Neural cell (in vitro differentiated cells): ENCODE data around the gene PAX2. TPM values are rescaled to one million over a fixed set of nuclear protein-coding genes. Genes with fewer than 3 reads are reported as not detected.

Experiments used
- H2AFZ ChIP-seq: fragments of 200-600, 300-800 bp; sonication (generic), shearing (Covaris generic); 2 replicates; pipeline ENCODE4 v1.6.0; 2014; ENCODE audit warnings: low read depth, mild to moderate bottlenecking, antibody characterized with exemption, low read length, moderate library complexity
- H3F3A ChIP-seq: fragments of 200-600 bp; shearing (Covaris generic); 2 replicates; pipeline ENCODE4 v1.6.1; 2016; ENCODE audit warnings: mild to moderate bottlenecking, moderate library complexity, mixed read lengths, antibody characterized with exemption, low read length; ENCODE audit not compliant: insufficient read depth, poor library complexity, severe bottlenecking
- H3K27ac ChIP-seq: fragments of 200-600, 300-800 bp; sonication (generic), shearing (Covaris generic); 2 replicates; pipeline ENCODE4 v1.5.1; 2014; ENCODE audit warnings: mild to moderate bottlenecking, low read length, moderate library complexity
- H3K27me3 ChIP-seq: fragments of 300-800, 200-600 bp; sonication (generic), shearing (Covaris generic); 2 replicates; pipeline ENCODE4 v1.6.0; 2014; ENCODE audit warnings: mild to moderate bottlenecking, low read depth, low read length, moderate library complexity; ENCODE audit not compliant: insufficient read depth
- H3K36me3 ChIP-seq: fragments of 300-800, 200-600 bp; sonication (generic), shearing (Covaris generic); 2 replicates; pipeline ENCODE4 v1.5.1; 2014; ENCODE audit warnings: mild to moderate bottlenecking, antibody characterized with exemption, low read length, moderate library complexity; ENCODE audit not compliant: insufficient read depth
- H3K4me2 ChIP-seq: fragments of 300-800, 200-600 bp; sonication (generic), shearing (Covaris generic); 2 replicates; pipeline ENCODE4 v1.6.0; 2014; ENCODE audit warnings: mild to moderate bottlenecking, low read length
- H3K4me3 ChIP-seq: fragments of 300-800, 200-600 bp; sonication (generic), shearing (Covaris generic); 2 replicates; pipeline ENCODE4 v1.5.1; 2014; ENCODE audit warnings: mild to moderate bottlenecking, low read length, moderate library complexity
- H3K79me2 ChIP-seq: fragments of 200-600 bp; shearing (Covaris generic); replicated peaks from 2 replicates; pipeline ENCODE4 v1.6.0; 2014; ENCODE audit warnings: mild to moderate bottlenecking, low read length, moderate library complexity; ENCODE audit not compliant: insufficient read depth
- H3K9ac ChIP-seq: fragments of 300-800, 200-600 bp; sonication (generic), shearing (Covaris generic); 2 replicates; pipeline ENCODE4 v1.6.1; 2016; ENCODE audit warnings: mild to moderate bottlenecking, low read length, mixed read lengths
- H3K9me2 ChIP-seq: fragments of 200-600 bp; shearing (Covaris generic); 2 replicates; pipeline ENCODE4 v1.6.1; 2016; ENCODE audit warnings: mild to moderate bottlenecking, low read length, mixed read lengths; ENCODE audit not compliant: insufficient read depth
- H3K9me3 ChIP-seq: fragments of 200-600, 300-800 bp; sonication (generic), shearing (Covaris generic); 2 replicates; pipeline ENCODE4 v1.6.1; 2016; ENCODE audit warnings: mild to moderate bottlenecking, mixed run types, low read length, moderate library complexity, mixed read lengths
- H4K20me1 ChIP-seq: fragments of 200-600 bp; shearing (Covaris generic); 2 replicates; pipeline ENCODE4 v1.6.1; 2016; ENCODE audit warnings: mild to moderate bottlenecking, mixed run types; ENCODE audit not compliant: insufficient read depth
- EP300 ChIP-seq: fragments of 450-650 bp; conservative IDR thresholded peaks from 2 replicates; pipeline ENCODE4 v1.6.1; 2014; ENCODE audit warnings: antibody characterized with exemption, mild to moderate bottlenecking, moderate library complexity; ENCODE audit not compliant: poor library complexity, severe bottlenecking
- EZH2 ChIP-seq: fragments of 200-600, 300-800 bp; shearing (Covaris generic), sonication (generic); IDR thresholded peaks from 2 replicates; pipeline ENCODE4 v1.6.1; 2014; ENCODE audit warnings: antibody characterized with exemption, low read length, borderline replicate concordance, mild to moderate bottlenecking; ENCODE audit not compliant: insufficient read depth, poor library complexity, severe bottlenecking
- MXI1 ChIP-seq: fragments of 450-650 bp; conservative IDR thresholded peaks from 2 replicates; pipeline ENCODE4 v1.6.1; 2014; ENCODE audit warnings: antibody characterized with exemption, mild to moderate bottlenecking; ENCODE audit not compliant: poor library complexity, severe bottlenecking
- POLR2AphosphoS5 ChIP-seq: IDR thresholded peaks from 2 replicates; pipeline ENCODE4 v1.6.1; 2012
- RAD21 ChIP-seq: fragments of 450-650 bp; conservative IDR thresholded peaks from 2 replicates; pipeline ENCODE4 v1.6.1; 2014; ENCODE audit warnings: antibody characterized with exemption, mild to moderate bottlenecking, moderate library complexity
- SMC3 ChIP-seq: fragments of 450-650 bp; conservative IDR thresholded peaks from 2 replicates; pipeline ENCODE4 v1.6.1; 2014; ENCODE audit warnings: antibody characterized with exemption, mild to moderate bottlenecking, moderate library complexity; ENCODE audit not compliant: poor library complexity
- TAF1 ChIP-seq: IDR thresholded peaks from 2 replicates; pipeline ENCODE4 v1.6.1; 2012; ENCODE audit warnings: low read depth
- polyA plus RNA-seq: library from polyadenylated mRNA; depleted of rRNA; stranded (reverse); fragments of >200 nt; gene quantifications from 2 replicates; pipeline ENCODE4 v1.2.3, GENCODE V29; 2014
- TF ChIP-seq, protein P1 (sequence below): fragments of 450-650 bp; IDR thresholded peaks from 2 replicates; pipeline ENCODE4 v1.5.1; 2014; ENCODE audit warnings: antibody characterized with exemption, mild to moderate bottlenecking, moderate library complexity; ENCODE audit not compliant: poor library complexity, severe bottlenecking
- TF ChIP-seq, protein P2 (sequence below): IDR thresholded peaks from 2 replicates; pipeline ENCODE4 v1.6.1; 2012; ENCODE audit warnings: borderline replicate concordance

PAX2 gene
- polyA plus RNA-seq, 1 donor from 2014 or later: not detected

DNA sequence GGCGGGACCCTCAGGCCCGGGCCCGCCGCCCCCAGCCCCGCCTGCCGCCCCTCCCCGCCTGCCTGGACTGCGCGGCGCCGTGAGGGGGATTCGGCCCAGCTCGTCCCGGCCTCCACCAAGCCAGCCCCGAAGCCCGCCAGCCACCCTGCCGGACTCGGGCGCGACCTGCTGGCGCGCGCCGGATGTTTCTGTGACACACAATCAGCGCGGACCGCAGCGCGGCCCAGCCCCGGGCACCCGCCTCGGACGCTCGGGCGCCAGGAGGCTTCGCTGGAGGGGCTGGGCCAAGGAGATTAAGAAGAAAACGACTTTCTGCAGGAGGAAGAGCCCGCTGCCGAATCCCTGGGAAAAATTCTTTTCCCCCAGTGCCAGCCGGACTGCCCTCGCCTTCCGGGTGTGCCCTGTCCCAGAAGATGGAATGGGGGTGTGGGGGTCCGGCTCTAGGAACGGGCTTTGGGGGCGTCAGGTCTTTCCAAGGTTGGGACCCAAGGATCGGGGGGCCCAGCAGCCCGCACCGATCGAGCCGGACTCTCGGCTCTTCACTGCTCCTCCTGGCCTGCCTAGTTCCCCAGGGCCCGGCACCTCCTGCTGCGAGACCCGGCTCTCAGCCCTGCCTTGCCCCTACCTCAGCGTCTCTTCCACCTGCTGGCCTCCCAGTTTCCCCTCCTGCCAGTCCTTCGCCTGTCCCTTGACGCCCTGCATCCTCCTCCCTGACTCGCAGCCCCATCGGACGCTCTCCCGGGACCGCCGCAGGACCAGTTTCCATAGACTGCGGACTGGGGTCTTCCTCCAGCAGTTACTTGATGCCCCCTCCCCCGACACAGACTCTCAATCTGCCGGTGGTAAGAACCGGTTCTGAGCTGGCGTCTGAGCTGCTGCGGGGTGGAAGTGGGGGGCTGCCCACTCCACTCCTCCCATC is 82.7 kb downstream of the PAX2 start:
- Histone ChIP-seq H4K20me1 (no peaks in the 10 kb centered on the region), H3K27me3 (peaks cover 100% of the 10 kb centered on the region), H3K9ac (no peak overlapping the region), H3K36me3 (no peaks in the 10 kb centered on the region), H3K79me2 (no peaks in the 10 kb centered on the region), H3K4me2 (no peak overlapping the region), H3K9me3 (no peaks in the 10 kb centered on the region), H2AFZ (no peak overlapping the region), H3F3A (no peaks in the 10 kb centered on the region), H3K27ac (no peak overlapping the region), H3K4me3 (peak overlapping the region; percentile 65), H3K9me2 (no peaks in the 10 kb centered on the region)
- TF ChIP-seq EZH2 (peak; percentile 93), SMC3 (no peak)
- TF ChIP-seq, protein P1, sequence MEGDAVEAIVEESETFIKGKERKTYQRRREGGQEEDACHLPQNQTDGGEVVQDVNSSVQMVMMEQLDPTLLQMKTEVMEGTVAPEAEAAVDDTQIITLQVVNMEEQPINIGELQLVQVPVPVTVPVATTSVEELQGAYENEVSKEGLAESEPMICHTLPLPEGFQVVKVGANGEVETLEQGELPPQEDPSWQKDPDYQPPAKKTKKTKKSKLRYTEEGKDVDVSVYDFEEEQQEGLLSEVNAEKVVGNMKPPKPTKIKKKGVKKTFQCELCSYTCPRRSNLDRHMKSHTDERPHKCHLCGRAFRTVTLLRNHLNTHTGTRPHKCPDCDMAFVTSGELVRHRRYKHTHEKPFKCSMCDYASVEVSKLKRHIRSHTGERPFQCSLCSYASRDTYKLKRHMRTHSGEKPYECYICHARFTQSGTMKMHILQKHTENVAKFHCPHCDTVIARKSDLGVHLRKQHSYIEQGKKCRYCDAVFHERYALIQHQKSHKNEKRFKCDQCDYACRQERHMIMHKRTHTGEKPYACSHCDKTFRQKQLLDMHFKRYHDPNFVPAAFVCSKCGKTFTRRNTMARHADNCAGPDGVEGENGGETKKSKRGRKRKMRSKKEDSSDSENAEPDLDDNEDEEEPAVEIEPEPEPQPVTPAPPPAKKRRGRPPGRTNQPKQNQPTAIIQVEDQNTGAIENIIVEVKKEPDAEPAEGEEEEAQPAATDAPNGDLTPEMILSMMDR: peak; percentile 19

DNA sequence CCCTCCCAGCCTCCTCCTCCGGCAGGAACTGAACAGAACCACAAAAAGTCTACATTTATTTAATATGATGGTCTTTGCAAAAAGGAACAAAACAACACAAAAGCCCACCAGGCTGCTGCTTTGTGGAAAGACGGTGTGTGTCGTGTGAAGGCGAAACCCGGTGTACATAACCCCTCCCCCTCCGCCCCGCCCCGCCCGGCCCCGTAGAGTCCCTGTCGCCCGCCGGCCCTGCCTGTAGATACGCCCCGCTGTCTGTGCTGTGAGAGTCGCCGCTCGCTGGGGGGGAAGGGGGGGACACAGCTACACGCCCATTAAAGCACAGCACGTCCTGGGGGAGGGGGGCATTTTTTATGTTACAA is 83.3 kb downstream of the PAX2 start:
- H2AFZ ChIP-seq: no peak overlapping the region
- no peak for TF ChIP-seq POLR2AphosphoS5
- TF ChIP-seq EZH2: no peak
- no peak for TF ChIP-seq EP300
- TF ChIP-seq SMC3: no peak
- no peak for TF ChIP-seq MXI1
- TF ChIP-seq, protein P1: no peak
- H3K4me2 ChIP-seq: no peak overlapping the region

DNA sequence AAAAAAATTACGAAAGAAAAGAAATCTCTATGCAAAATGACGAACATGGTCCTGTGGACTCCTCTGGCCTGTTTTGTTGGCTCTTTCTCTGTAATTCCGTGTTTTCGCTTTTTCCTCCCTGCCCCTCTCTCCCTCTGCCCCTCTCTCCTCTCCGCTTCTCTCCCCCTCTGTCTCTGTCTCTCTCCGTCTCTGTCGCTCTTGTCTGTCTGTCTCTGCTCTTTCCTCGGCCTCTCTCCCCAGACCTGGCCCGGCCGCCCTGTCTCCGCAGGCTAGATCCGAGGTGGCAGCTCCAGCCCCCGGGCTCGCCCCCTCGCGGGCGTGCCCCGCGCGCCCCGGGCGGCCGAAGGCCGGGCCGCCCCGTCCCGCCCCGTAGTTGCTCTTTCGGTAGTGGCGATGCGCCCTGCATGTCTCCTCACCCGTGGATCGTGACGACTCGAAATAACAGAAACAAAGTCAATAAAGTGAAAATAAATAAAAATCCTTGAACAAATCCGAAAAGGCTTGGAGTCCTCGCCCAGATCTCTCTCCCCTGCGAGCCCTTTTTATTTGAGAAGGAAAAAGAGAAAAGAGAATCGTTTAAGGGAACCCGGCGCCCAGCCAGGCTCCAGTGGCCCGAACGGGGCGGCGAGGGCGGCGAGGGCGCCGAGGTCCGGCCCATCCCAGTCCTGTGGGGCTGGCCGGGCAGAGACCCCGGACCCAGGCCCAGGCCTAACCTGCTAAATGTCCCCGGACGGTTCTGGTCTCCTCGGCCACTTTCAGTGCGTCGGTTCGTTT is 83.9 kb downstream of the PAX2 start:
- Histone ChIP-seq H3K36me3 (no peaks in the 10 kb centered on the region), H3K27me3 (peaks cover 97% of the 10 kb centered on the region), H3K9ac (no peak overlapping the region), H3K27ac (no peak overlapping the region), H3K79me2 (no peaks in the 10 kb centered on the region), H3K4me3 (no peak overlapping the region), H2AFZ (no peak overlapping the region), H3K4me2 (no peak overlapping the region), H3F3A (no peaks in the 10 kb centered on the region), H3K9me2 (no peaks in the 10 kb centered on the region), H4K20me1 (no peaks in the 10 kb centered on the region), H3K9me3 (no peaks in the 10 kb centered on the region)
- TF ChIP-seq POLR2AphosphoS5 (no peak), MXI1 (no peak), TAF1 (no peak), EZH2 (no peak), EP300 (no peak), RAD21 (no peak), SMC3 (no peak)
- TF ChIP-seq, protein P1: no peak
- TF ChIP-seq, protein P2, sequence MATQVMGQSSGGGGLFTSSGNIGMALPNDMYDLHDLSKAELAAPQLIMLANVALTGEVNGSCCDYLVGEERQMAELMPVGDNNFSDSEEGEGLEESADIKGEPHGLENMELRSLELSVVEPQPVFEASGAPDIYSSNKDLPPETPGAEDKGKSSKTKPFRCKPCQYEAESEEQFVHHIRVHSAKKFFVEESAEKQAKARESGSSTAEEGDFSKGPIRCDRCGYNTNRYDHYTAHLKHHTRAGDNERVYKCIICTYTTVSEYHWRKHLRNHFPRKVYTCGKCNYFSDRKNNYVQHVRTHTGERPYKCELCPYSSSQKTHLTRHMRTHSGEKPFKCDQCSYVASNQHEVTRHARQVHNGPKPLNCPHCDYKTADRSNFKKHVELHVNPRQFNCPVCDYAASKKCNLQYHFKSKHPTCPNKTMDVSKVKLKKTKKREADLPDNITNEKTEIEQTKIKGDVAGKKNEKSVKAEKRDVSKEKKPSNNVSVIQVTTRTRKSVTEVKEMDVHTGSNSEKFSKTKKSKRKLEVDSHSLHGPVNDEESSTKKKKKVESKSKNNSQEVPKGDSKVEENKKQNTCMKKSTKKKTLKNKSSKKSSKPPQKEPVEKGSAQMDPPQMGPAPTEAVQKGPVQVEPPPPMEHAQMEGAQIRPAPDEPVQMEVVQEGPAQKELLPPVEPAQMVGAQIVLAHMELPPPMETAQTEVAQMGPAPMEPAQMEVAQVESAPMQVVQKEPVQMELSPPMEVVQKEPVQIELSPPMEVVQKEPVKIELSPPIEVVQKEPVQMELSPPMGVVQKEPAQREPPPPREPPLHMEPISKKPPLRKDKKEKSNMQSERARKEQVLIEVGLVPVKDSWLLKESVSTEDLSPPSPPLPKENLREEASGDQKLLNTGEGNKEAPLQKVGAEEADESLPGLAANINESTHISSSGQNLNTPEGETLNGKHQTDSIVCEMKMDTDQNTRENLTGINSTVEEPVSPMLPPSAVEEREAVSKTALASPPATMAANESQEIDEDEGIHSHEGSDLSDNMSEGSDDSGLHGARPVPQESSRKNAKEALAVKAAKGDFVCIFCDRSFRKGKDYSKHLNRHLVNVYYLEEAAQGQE: no peak

More for the DNA sequence above, 83.3 kb downstream of the PAX2 start:
- Histone ChIP-seq H3K4me3 (peak overlapping the region; percentile 65), H3K27ac (no peak overlapping the region), H3K36me3 (no peaks in the 10 kb centered on the region), H3K79me2 (no peaks in the 10 kb centered on the region), H3K9me2 (no peaks in the 10 kb centered on the region), H3K9ac (no peak overlapping the region), H3F3A (no peaks in the 10 kb centered on the region), H3K9me3 (no peaks in the 10 kb centered on the region), H4K20me1 (no peaks in the 10 kb centered on the region), H3K27me3 (peaks cover 100% of the 10 kb centered on the region)
